K562 (cell line): ENCODE results near the gene TCF25. TPM values are rescaled to one million over a fixed set of nuclear protein-coding genes. Genes with fewer than 3 reads are reported as not detected.

Source experiments
- ATAC-seq: fragments of 200-7000 bp; cut with Tn5 transposase; 3 replicates; pipeline ENCODE4 v1.9.1; 2020; ENCODE audit warnings: moderate library complexity
- BruUV-seq: library from RNA; stranded (reverse); fragments of 400-500 nt; replicated peaks from 2 replicates; lab custom pipeline; 2021; lab: Mats Ljungman, UMichigan
- CTCF ChIA-PET: fragments of 300-600 bp; formaldehyde crosslinking; extraction: SDS; loops from one replicate; lab custom pipeline; 2021; ENCODE audit warnings: low intra/inter-chr PET ratio; lab: Yijun Ruan, JAX
- POLR2A ChIA-PET: fragments of 300-600, 350-650 bp; sonication (Branson Sonifier 250); formaldehyde crosslinking; extraction: SDS; loops from one replicate; lab custom pipeline; 2021; ENCODE audit warnings: antibody characterized with exemption, inconsistent platforms; lab: Yijun Ruan, JAX
- DNase-seq, 4 experiments: peaks; one replicate each; pipeline versions ENCODE4 v3.0.0 to v3.0.0-alpha.2; 2011 to 2018; ENCODE audit warnings: low spot score in 3 of 4, mixed read lengths in 3 of 4; ENCODE audit errors: extremely low read depth in 1 of 4
- FAIRE-seq: peaks from 2 replicates; lab custom pipeline; 2011; peaks lifted over from hg19 to GRCh38; lab: Jason Lieb, UNC
- H2AFZ ChIP-seq: 2 replicates; pipeline ENCODE4 v1.6.0; 2011; ENCODE audit warnings: low read depth, low read length, control low read depth, inconsistent platforms
- H3K27ac ChIP-seq: fragments of 200-600 bp; 3 replicates; pipeline ENCODE4 v1.8.0; 2011; ENCODE audit warnings: low read depth, mild to moderate bottlenecking, control low read depth, inconsistent platforms, low read length, moderate library complexity, mixed read lengths; ENCODE audit errors: extremely low read depth
- H3K27me3 ChIP-seq, 2 experiments: fragments of 300-600 bp in 1 of 2; 2 replicates in 1 of 2; 3 replicates in 1 of 2; pipeline versions ENCODE4 v1.6.0 to v1.8.0; 2011; ENCODE audit warnings: inconsistent platforms in 2 of 2, low read length in 2 of 2, mild to moderate bottlenecking in 1 of 2, mixed read lengths in 1 of 2, moderate library complexity in 1 of 2; ENCODE audit not compliant: control insufficient read depth in 2 of 2, insufficient read depth in 2 of 2
- H3K36me3 ChIP-seq: fragments of 300-600 bp; 3 replicates; pipeline ENCODE4 v1.8.0; 2011; ENCODE audit warnings: mild to moderate bottlenecking, low read length, inconsistent platforms; ENCODE audit not compliant: control insufficient read depth, insufficient read depth
- H3K4me1 ChIP-seq, 2 experiments: fragments of 200-600 bp in 1 of 2; replicated peaks in 1 of 2; 2 replicates in 1 of 2; 3 replicates in 1 of 2; pipeline versions ENCODE4 v1.5.1 to v1.8.0; 2011; ENCODE audit warnings: inconsistent platforms in 2 of 2, low read length in 2 of 2, mild to moderate bottlenecking in 1 of 2, mixed read lengths in 1 of 2, moderate library complexity in 1 of 2; ENCODE audit not compliant: control insufficient read depth in 2 of 2, insufficient read depth in 2 of 2
- H3K4me2 ChIP-seq: 2 replicates; pipeline ENCODE4 v1.6.1; 2011; ENCODE audit warnings: low read length, control low read depth, inconsistent platforms, mixed read lengths; ENCODE audit not compliant: insufficient read depth
- H3K4me3 ChIP-seq: fragments of 200-600 bp; sonication (generic), shearing (Covaris generic); 2 replicates; pipeline ENCODE4 v1.5.1; 2016; ENCODE audit warnings: control low read depth, inconsistent platforms
- H3K79me2 ChIP-seq: fragments of 200-600 bp; 3 replicates; pipeline ENCODE4 v1.8.0; 2011; ENCODE audit warnings: low read length, inconsistent platforms; ENCODE audit not compliant: control insufficient read depth, insufficient read depth
- H3K9ac ChIP-seq, 2 experiments: 2 replicates each; pipeline versions ENCODE4 v1.6.0 to v1.6.1; 2011; ENCODE audit warnings: low read depth in 2 of 2, low read length in 2 of 2, control low read depth in 1 of 2, inconsistent platforms in 1 of 2, mild to moderate bottlenecking in 1 of 2, mixed read lengths in 1 of 2; ENCODE audit not compliant: insufficient read depth in 1 of 2
- H3K9me1 ChIP-seq: one replicate; pipeline ENCODE4 v1.6.0; 2011; ENCODE audit warnings: inconsistent platforms, mild to moderate bottlenecking, low read length, moderate library complexity; ENCODE audit not compliant: control insufficient read depth, insufficient read depth
- H3K9me3 ChIP-seq: replicated peaks from 2 replicates; pipeline ENCODE4 v1.5.1; 2011; ENCODE audit warnings: low read depth, low read length, inconsistent platforms; ENCODE audit not compliant: control insufficient read depth, insufficient read depth
- H4K20me1 ChIP-seq: replicated peaks from 2 replicates; pipeline ENCODE4 v1.6.1; 2011; ENCODE audit warnings: low read length, inconsistent platforms, mixed read lengths; ENCODE audit not compliant: control insufficient read depth, insufficient read depth
- DIDO1 ChIP-seq: fragments of 450-650 bp; IDR thresholded peaks from 2 replicates; pipeline ENCODE4 v1.6.1; 2016; ENCODE audit warnings: low read depth, missing biosample characterization, missing genetic modification characterization
- ETV6 ChIP-seq, 3 experiments: fragments of 150-350 bp in 1 of 3; sonication (generic) in 1 of 3; formaldehyde crosslinking in 1 of 3; IDR thresholded peaks; 2 replicates each; pipeline versions ENCODE4 v1.6.1 to v1.8.0; 2014 to 2022; ENCODE audit warnings: borderline replicate concordance in 2 of 3, low read depth in 2 of 3, antibody characterized with exemption in 1 of 3, low read length in 1 of 3, mild to moderate bottlenecking in 1 of 3, missing genetic modification reagents in 1 of 3
- NBN ChIP-seq: fragments of 450-650 bp; IDR thresholded peaks from 2 replicates; pipeline ENCODE4 v1.6.1; 2016; ENCODE audit warnings: low read depth, mild to moderate bottlenecking
- SAP30 ChIP-seq: fragments of 200-600 bp; sonication (generic); IDR thresholded peaks from 2 replicates; pipeline ENCODE4 v1.6.1; 2012; ENCODE audit warnings: borderline replicate concordance, low read depth, mild to moderate bottlenecking, moderate library complexity, low read length, control low read depth, inconsistent platforms; ENCODE audit not compliant: insufficient read depth, poor library complexity, severe bottlenecking
- ZNF3 ChIP-seq: fragments of 250-450 bp; sonication (Bioruptor Pico); IDR thresholded peaks from 2 replicates; pipeline ENCODE4 v1.5.0; 2021; ENCODE audit warnings: mild to moderate bottlenecking, moderate library complexity
- ZNF407 ChIP-seq: fragments of 450-650 bp; IDR thresholded peaks from 2 replicates; pipeline ENCODE4 v1.6.1; 2016; ENCODE audit warnings: low read depth
- ZNF695 ChIP-seq: fragments of 450-650 bp; formaldehyde crosslinking; IDR thresholded peaks from 2 replicates; pipeline ENCODE4 v1.4.0; 2020; ENCODE audit warnings: mild to moderate bottlenecking, moderate library complexity
- WGBS: fragments of 100-300 bp; shearing (Covaris generic); methylation state at CpG from one replicate; pipeline ENCODE4 v1.1.6; 2016; ENCODE audit warnings: low coverage, mixed read lengths; ENCODE audit not compliant: insufficient coverage; ENCODE audit errors: missing lambda C conversion rate; 5-methylcytosine and 5-hydroxymethylcytosine counted together
- in situ Hi-C: fragments of 300-500 bp; cut with MboI; formaldehyde crosslinking; loops from 4 replicates; pipeline ENCODE4 v1.15.0; 2018; ENCODE audit warnings: inconsistent platforms, mixed read lengths
- intact Hi-C: fragments of 100-400 bp; cut with micrococcal nuclease; formaldehyde crosslinking; loops from 2 replicates; pipeline ENCODE4 v1.14.2; 2022
- polyA plus RNA-seq, 8 experiments: library from polyadenylated mRNA; depleted of rRNA in 4 of 8; stranded (reverse) in 5 of 8; unstranded in 3 of 8; fragments of >200 nt; fragmentation: Nextera tagmentation in 2 of 8; fragmentation: Illumina TruSeq in 1 of 8; extraction: Ambion mirVana in 2 of 8; extraction: Trizol in 1 of 8; gene quantifications; 2 replicates each; pipeline versions ENCODE4 v1.2.1 to v1.2.3, GENCODE V29; 2011 to 2014; ENCODE audit warnings: inconsistent platforms in 1 of 8, missing spikeins in 1 of 8
- total RNA-seq, 7 experiments: library from RNA; depleted of rRNA in 6 of 7; stranded (reverse); fragments of >200 nt in 6 of 7; fragmentation: Illumina TruSeq in 2 of 7; extraction: Trizol in 2 of 7; gene quantifications; 2 replicates each; pipeline versions ENCODE4 v1.2.1 to v1.2.3, GENCODE V29; 2011 to 2021; ENCODE audit warnings: low replicate concordance in 1 of 7
- TF ChIP-seq, protein P1 (sequence below): sonication (generic); formaldehyde crosslinking; IDR thresholded peaks from 2 replicates; pipeline ENCODE4 v1.8.0; 2022; ENCODE audit warnings: mild to moderate bottlenecking, missing genetic modification reagents

Gene TCF25
- total and polyA plus RNA-seq, 9 of the 15 experiments (the other 6 are each of a cell fraction or from before 2014, with no cell fraction given) = 9.0 to 154 (median 83.8) TPM

- Histone ChIP-seq H3K4me2 (no peak overlapping the region), H3K27ac (no peak overlapping the region), H3K4me3 (no peak overlapping the region), H2AFZ (no peak overlapping the region), H3K4me1 (peaks cover 0 to 34% of the 10 kb centered on the region in 2 experiments; a peak in 3 of 5 replicates), H3K9me3 (no peaks in the 10 kb centered on the region), H3K9ac (no peak overlapping the region), H3K36me3 (no peaks in the 10 kb centered on the region), H3K79me2 (no peaks in the 10 kb centered on the region), H3K27me3 (no peaks in the 10 kb centered on the region), H4K20me1 (no peaks in the 10 kb centered on the region), H3K9me1 (no peaks in the 10 kb centered on the region)
- 33% methylated on average over 15 of the region's 20 CpGs for WGBS
- TF ChIP-seq ZNF695 (CRISPR knock-in tag) (no peak), ETV6 (IDR thresholded peaks at IDR 0.05; ENCODE audit: borderline replicate concordance in 1 of 2, low read depth in 2 of 2, low read length in 1 of 2) (no peak), ETV6 (CRISPR knock-in tag; IDR thresholded peaks at IDR 0.05; ENCODE audit: borderline replicate concordance) (no peak), ZNF407 (no peak), SAP30 (no peak), NBN (no peak), DIDO1 (tag) (no peak), ZNF3 (CRISPR knock-in tag) (no peak)
- TF ChIP-seq, protein P1, sequence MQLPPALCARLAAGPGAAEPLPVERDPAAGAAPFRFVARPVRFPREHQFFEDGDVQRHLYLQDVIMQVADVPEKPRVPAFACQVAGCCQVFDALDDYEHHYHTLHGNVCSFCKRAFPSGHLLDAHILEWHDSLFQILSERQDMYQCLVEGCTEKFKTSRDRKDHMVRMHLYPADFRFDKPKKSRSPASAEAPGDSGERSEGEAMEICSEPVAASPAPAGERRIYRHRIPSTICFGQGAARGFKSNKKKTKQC (CRISPR knock-in tag) = no peak
- ATAC-seq (no peak), DNase-seq (no peak), FAIRE-seq (no peak)
- POLR2A ChIA-PET = interaction anchor here (0.6 to 1.4 kb wide), 3 partner anchors 9 to 15 kb away, joined by 3 to 6 read pairs (median 3); partner anchors contain the start of gene SPIRE2
- BruUV-seq = no TSS peak
- intact Hi-C loops = no loop called here
- in situ Hi-C loops = no loop called here
- CTCF ChIA-PET = no interaction called here
Observed at GRCh38 chr16:89843409-89844350, 29.7 kb upstream of the TCF25 start.
